GM19351 (cell line): ENCODE measurements around the gene CHRNB2.
"Not testable (repeated sequence)": the region's sequence is repeated elsewhere in the genome, so short reads cannot be mapped to it uniquely, and the experiment has no call there.

Experiments
- ATAC-seq: cut with Tn5 transposase; IDR thresholded peaks from one replicate; pipeline ENCODE4 v1.9.1; 2021; ENCODE audit warnings: mild to moderate bottlenecking, moderate library complexity; ENCODE audit not compliant: unreplicated experiment

The CHRNB2 gene

DNA sequence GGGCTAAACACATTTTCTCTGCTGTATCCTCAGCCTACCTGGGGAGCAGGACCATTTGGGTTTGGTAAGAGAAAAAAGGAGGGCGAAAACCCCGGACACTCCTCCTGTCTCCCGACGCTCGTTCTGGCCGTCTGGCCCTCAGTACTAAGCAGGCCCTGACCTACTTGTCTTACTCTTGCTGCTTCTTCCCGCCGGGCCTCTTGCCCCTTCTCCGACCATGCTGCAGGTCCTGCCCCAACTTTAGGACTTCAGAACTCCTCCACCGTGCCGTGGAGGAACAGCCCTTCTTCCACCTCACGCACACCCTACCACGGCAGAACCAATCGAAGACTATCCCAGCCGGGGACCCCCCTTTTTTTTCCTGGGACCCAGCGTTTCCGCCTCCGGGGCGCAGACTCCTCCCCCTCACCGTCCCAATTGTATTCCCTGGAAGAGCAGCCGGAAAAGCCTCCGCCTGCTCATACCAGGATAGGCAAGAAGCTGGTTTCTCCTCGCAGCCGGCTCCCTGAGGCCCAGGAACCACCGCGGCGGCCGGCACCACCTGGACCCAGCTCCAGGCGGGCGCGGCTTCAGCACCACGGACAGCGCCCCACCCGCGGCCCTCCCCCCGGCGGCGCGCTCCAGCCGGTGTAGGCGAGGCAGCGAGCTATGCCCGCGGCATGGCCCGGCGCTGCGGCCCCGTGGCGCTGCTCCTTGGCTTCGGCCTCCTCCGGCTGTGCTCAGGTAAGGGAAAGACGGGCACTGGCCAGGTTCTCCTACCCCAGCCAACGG is at the start of gene CHRNB2:
Gene CHRNB2, plus strand, starts transcription at position 393 of the 771 bp plus-strand sequence. Its CDS starts 267 bp downstream, at position 660.
- ATAC-seq, result no peak

DNA sequence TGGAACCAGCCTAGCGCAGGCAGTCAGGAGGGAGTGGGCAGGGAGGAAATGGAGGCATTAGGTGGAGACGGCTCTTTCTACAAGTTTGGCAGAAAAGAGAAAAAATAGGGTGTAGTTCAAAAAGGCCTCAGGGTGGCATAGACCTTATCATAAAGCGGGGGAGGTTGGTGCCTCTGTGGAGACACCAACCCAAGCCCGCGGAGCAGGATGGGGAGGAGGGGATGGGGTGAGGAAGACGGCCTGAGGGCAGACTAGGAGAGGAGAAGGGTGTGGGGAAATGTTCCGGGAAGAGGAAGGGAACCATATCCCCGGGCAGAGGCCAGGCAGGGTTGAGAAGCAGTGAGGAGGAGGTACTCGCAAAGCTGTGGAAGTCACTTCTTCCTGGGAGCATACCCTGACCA is 48.0 kb upstream of the CHRNB2 start:
- no peak for ATAC-seq

- ATAC-seq, result no peak
Measured at GRCh38 chr1:154520333-154520732, 47.2 kb upstream of the CHRNB2 start.

DNA sequence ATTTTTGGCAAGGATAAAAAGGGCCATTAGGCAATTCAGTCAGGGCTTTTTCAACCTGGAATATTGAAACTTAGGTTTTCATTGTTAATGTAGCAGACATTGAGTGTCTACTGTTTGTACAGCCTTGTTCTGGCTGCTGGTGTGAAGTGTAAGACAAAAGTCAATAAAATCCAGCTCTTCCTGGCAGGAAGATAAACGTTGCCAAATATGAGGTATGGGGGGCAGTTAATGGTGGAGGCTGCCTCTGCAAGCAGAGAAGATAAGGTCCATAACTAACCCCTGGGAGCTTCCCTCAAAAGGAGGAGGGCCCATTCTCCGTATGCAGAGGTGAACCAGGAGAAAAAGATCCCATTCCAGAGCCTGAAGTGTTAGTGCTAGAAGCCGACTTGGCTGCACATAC is 45.9 kb upstream of the CHRNB2 start:
- no peak for ATAC-seq

- ATAC-seq, result no peak
Measured at GRCh38 chr1:154524881-154525280, 42.7 kb upstream of the CHRNB2 start.

GRCh38 chr1:154527192-154527591 is 40.4 kb upstream of the CHRNB2 start:
- no peak for ATAC-seq

DNA sequence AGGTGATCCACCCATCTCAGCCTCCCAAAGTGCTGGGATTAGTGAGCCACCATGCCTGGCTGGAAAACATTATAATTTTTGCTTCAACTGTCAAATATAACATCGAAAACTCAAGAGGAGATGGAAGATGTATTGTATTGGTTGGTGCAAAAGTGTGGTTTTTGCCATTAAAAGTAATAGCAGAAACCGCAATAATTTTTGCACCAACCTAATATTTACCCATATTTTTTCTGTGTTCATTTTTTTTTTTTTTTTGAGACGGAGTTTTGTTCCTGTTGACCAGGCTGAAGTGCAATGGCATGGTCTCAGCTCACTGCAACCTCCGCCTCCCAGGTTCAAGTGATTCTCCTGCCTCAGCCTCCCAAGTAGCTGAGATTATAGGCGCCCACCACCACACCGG is 38.3 kb upstream of the CHRNB2 start:
- ATAC-seq, result no peak

GRCh38 chr1:154531950-154532349 is 35.6 kb upstream of the CHRNB2 start:
- ATAC-seq, result not testable (repeated sequence)

DNA sequence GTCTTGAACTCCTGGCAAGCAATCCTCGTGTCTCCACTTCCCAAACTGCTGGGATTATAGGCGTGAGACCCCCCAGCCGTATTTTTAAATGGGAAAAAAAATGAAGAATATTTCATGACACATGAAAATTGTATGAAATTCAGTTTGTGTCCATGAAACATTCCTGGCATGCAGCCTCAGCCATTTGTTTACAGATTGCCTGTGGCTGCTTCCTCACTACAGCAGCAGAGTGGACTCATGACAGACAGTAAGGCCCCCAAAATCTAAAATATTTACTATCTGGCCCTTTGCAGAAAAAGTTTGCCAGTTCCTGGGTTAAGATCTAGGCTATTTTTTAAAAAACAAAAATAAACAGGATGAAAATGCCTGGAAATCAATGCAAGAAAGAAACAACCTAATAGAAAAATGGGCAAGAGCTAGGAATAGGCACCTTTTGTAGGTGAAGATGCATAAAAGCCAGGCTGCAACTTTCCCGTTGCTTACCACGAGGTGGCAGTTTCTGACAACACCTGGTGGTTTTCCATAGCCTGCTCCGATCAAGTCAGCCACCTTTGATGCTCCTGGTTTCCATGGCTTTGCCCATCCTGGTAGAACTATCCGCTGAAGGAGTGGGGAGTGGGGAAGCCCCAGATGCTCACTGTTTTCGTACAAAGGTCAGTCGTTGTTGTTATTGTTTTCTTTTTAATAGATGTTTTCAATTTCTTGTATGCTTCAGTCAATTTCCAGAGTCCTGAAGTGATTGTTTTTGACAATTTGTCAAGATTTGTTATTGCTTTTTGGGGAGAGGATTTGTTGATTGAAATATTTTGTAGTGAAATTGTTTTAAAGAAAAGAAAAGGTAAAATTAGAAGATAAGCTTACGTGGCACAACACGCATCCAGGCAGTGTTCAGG is 33.4 kb upstream of the CHRNB2 start:
- no peak for ATAC-seq

GRCh38 chr1:154536570-154536969 is 31.0 kb upstream of the CHRNB2 start:
- ATAC-seq, result no peak

GRCh38 chr1:154539486-154540483 is 27.8 kb upstream of the CHRNB2 start:
- ATAC-seq, result no peak

- ATAC-seq, result no peak
Measured at GRCh38 chr1:154541231-154541630, 26.3 kb upstream of the CHRNB2 start.

DNA sequence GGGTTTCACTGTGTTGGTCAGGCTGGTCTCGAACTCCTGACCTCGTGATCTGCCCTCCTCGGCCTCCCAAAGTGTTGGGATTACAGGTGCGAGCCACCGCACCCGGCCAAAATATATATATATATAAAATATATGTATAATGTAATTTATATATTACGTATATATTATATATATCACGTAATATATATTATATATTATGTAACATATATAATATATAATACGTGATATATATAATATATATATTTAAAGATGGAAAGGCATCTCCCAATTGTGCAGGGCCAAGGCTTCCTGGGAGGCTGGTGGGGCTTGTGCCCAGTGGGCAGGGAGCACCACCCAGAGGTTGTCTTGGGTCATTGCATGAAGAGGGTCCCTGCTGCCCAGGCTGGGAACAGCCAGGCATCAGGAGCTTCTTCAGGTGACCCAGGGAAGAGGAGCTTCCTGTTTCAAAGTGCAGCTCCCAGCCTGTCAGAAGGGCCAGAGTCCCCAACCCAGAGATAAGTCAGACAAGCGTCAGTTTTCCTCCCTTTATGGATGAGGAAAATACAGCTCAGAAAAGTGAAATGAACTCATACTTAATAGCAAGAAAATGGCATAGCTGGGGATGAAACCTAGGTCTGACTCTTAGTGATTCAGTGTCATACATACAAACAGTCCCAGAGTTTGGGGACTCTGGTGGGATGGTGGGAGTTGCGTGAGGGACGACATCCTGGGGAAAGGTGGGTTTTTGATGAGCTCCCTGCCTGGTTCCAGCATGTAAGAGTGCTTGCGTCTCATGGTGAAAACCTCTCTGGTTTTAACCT is 21.1 kb upstream of the CHRNB2 start:
- no peak for ATAC-seq

GRCh38 chr1:154547105-154547732 is 20.4 kb upstream of the CHRNB2 start:
- no peak for ATAC-seq

DNA sequence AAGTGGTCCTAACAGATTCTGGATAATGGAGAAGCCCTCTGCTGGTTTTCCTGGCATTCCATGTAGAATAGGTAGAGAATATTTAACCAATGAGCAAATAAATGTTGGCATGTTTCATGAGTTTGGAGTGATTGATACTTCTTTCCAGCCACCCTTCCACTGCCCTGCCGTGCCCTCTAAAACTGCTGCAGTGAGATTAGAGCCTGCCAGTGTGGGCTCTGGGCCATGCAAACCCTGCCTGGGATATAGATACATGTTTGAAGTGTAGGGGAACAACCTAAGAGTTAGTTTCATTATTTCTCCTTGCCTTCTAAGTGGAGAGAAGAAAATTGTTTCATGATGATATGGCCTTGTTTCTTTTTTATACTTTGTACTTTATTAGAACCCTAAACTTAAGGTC is 19.6 kb upstream of the CHRNB2 start:
- no peak for ATAC-seq

GRCh38 chr1:154549202-154549770 is 18.3 kb upstream of the CHRNB2 start:
- no peak for ATAC-seq

GRCh38 chr1:154550070-154550469 is 17.5 kb upstream of the CHRNB2 start:
- ATAC-seq, result no peak

GRCh38 chr1:154550657-154551056 is 16.9 kb upstream of the CHRNB2 start:
- no peak for ATAC-seq

DNA sequence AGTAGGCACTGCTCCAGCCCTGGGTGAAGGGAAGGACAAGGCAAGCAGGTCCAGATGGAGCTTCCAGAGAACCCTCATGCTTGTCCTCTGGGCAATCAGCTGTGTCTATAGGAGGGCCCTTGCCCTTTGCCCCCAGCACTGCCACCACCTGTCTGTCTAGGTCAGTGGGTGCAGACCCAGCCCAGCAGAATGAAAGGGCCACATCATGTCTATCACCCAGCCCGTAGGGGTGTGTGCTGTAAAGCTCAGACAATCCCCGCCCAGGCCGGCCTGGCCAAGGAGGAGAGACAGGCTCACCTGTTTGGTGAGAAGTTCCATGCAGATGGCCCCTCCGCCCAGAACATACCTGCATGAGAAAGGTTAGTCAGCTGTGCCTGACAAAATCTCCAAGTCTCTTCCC is 16.1 kb upstream of the CHRNB2 start:
- no peak for ATAC-seq
